Kidney epithelial cell (primary cell): ENCODE data around the gene SSBP2. TPM values are rescaled to one million over a fixed set of nuclear protein-coding genes. Genes with fewer than 3 reads are reported as not detected.

Source experiments
- DNase-seq: peaks from one replicate; pipeline ENCODE4 v3.0.0-alpha.2; 2010; ENCODE audit warnings: low read depth
- H3K27me3 ChIP-seq: 2 replicates; pipeline ENCODE4 v1.6.0; 2011; ENCODE audit warnings: low read length; ENCODE audit not compliant: control insufficient read depth, insufficient read depth
- H3K36me3 ChIP-seq: 2 replicates; pipeline ENCODE4 v1.5.1; 2011; ENCODE audit warnings: low read length; ENCODE audit not compliant: control insufficient read depth, insufficient read depth
- H3K4me3 ChIP-seq: 2 replicates; pipeline ENCODE4 v1.5.1; 2011; ENCODE audit warnings: low read depth, mild to moderate bottlenecking, control low read depth, low read length
- total RNA-seq: library from RNA; depleted of rRNA; stranded (reverse); fragments of >200 nt; gene quantifications from 2 replicates; pipeline ENCODE4 v1.2.3, GENCODE V29; 2015
- TF ChIP-seq, protein P1 (sequence below): IDR thresholded peaks from 2 replicates; pipeline ENCODE4 v1.5.1; 2011; ENCODE audit warnings: mild to moderate bottlenecking, moderate library complexity, low read length, control low read depth, inconsistent platforms; ENCODE audit not compliant: insufficient read depth, poor library complexity, severe bottlenecking

Gene SSBP2
- total RNA-seq, 1 donor from 2014 or later: 5.3 TPM

DNA sequence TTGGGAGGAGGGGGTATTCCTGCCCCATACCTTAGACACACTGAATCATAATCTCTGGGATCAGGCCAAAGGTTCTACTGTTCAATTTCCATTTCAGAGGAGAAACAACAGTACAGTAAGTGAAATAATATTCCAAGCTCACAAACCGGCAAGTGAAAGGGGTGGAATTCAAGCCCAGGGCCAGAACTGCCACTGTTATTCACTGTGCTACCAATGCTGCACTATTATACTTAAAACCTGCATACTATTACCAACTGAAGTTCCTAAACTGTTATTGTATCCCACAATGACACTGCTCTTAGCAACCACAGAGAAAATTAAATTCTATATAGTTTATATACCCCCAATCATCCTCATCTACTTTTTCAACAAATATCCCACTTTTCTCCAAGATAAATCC, 24.6 kb downstream of the SSBP2 start:
- TF ChIP-seq, protein P1, sequence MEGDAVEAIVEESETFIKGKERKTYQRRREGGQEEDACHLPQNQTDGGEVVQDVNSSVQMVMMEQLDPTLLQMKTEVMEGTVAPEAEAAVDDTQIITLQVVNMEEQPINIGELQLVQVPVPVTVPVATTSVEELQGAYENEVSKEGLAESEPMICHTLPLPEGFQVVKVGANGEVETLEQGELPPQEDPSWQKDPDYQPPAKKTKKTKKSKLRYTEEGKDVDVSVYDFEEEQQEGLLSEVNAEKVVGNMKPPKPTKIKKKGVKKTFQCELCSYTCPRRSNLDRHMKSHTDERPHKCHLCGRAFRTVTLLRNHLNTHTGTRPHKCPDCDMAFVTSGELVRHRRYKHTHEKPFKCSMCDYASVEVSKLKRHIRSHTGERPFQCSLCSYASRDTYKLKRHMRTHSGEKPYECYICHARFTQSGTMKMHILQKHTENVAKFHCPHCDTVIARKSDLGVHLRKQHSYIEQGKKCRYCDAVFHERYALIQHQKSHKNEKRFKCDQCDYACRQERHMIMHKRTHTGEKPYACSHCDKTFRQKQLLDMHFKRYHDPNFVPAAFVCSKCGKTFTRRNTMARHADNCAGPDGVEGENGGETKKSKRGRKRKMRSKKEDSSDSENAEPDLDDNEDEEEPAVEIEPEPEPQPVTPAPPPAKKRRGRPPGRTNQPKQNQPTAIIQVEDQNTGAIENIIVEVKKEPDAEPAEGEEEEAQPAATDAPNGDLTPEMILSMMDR: no peak
- no peak overlapping the region for H3K4me3 ChIP-seq
- no peaks in the 10 kb centered on the region for H3K36me3 ChIP-seq
- no peaks in the 10 kb centered on the region for H3K27me3 ChIP-seq
- no peak for DNase-seq

- DNase-seq: no peak
- TF ChIP-seq, protein P1: no peak
- no peaks in the 10 kb centered on the region for H3K36me3 ChIP-seq
These were observed 26.3 kb downstream of the SSBP2 start for GRCh38 chr5:81724571-81724970.

GRCh38 chr5:81724108-81724507, 26.8 kb downstream of the SSBP2 start:
- DNase-seq: no peak
- Histone ChIP-seq H3K27me3 (no peaks in the 10 kb centered on the region), H3K4me3 (no peak overlapping the region), H3K36me3 (no peaks in the 10 kb centered on the region)
- TF ChIP-seq, protein P1: no peak

More at GRCh38 chr5:81724571-81724970, 26.3 kb downstream of the SSBP2 start:
- Histone ChIP-seq H3K4me3 (no peak overlapping the region), H3K27me3 (no peaks in the 10 kb centered on the region)

GRCh38 chr5:81721049-81721448, 29.8 kb downstream of the SSBP2 start:
- TF ChIP-seq, protein P1: no peak
- no peak for DNase-seq
- Histone ChIP-seq H3K4me3 (no peak overlapping the region), H3K36me3 (no peaks in the 10 kb centered on the region), H3K27me3 (no peaks in the 10 kb centered on the region)

- Histone ChIP-seq H3K36me3 (no peaks in the 10 kb centered on the region), H3K27me3 (no peaks in the 10 kb centered on the region), H3K4me3 (no peak overlapping the region)
- DNase-seq: no peak
- TF ChIP-seq, protein P1: no peak
These were observed 31.1 kb downstream of the SSBP2 start for GRCh38 chr5:81719743-81720345.

- H3K4me3 ChIP-seq: no peak overlapping the region
- H3K36me3 ChIP-seq: no peaks in the 10 kb centered on the region
- DNase-seq: no peak
- TF ChIP-seq, protein P1: no peak
- no peaks in the 10 kb centered on the region for H3K27me3 ChIP-seq
These were observed 32.6 kb downstream of the SSBP2 start for GRCh38 chr5:81718300-81718699.
